ENCODE results near the gene TRIM69. TPM values are rescaled to one million over a fixed set of nuclear protein-coding genes. Genes with fewer than 3 reads are reported as not detected.
"Not testable (repeated sequence)": the region's sequence is repeated elsewhere in the genome, so short reads cannot be mapped to it uniquely, and the experiment has no call there.

TRIM69 gene, protein sequence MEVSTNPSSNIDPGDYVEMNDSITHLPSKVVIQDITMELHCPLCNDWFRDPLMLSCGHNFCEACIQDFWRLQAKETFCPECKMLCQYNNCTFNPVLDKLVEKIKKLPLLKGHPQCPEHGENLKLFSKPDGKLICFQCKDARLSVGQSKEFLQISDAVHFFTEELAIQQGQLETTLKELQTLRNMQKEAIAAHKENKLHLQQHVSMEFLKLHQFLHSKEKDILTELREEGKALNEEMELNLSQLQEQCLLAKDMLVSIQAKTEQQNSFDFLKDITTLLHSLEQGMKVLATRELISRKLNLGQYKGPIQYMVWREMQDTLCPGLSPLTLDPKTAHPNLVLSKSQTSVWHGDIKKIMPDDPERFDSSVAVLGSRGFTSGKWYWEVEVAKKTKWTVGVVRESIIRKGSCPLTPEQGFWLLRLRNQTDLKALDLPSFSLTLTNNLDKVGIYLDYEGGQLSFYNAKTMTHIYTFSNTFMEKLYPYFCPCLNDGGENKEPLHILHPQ
- total RNA-seq (22.0 TPM), polyA plus RNA-seq (40.8 TPM)

DNA sequence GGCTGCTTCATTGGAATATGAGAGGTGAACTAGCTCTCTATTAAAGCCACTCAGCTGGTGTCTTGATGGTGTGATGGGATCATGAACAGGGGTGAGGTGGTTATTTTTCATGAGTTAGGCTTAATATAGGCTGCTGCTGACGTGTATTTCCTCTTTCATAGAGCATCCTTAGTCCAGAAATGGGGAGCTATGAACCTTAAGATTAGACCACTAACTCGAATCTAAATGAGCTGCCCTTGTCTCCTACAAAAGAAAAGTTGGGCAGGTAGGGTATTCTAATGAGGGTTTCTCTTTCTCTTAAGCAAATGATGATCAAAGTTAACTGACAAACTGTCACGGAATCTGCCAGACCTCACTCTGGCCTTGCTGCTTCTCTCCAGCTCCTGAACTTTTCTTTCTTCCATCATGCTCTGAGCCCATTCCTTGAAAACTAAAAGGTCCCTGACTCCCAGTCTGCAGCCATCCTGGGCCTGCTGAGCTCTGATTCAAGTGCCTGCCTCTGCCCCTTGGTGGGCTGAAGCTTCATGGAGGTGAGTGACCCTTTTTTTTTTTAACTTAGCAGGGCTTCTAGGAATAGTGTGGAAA, at the start of gene TRIM69:
Gene TRIM69, plus strand, starts transcription at position 348 of the 585 bp plus-strand sequence. Its CDS starts 177 bp downstream, at position 525.
- DNase-seq (ENCODE audit: extremely low spot score) = no peak
- WGBS = 85% methylated on average over 3 of the region's 3 CpGs
- peaks cover 2% of the 10 kb centered on the region for H3K36me3 ChIP-seq (ENCODE audit: insufficient read depth)
- H3K4me3 ChIP-seq (ENCODE audit: low read depth, low read length) = no peak within 1 kb of the TSS
- peak within 1 kb of the TSS; percentile 52 for H3K27ac ChIP-seq (ENCODE audit: low read depth)
- no peaks in the 10 kb centered on the region for H3K4me1 ChIP-seq (ENCODE audit: insufficient read depth)

- H3K36me3 ChIP-seq (ENCODE audit: insufficient read depth); DNase-seq (ENCODE audit: extremely low spot score); H3K27ac ChIP-seq (ENCODE audit: low read depth); H3K4me1 ChIP-seq (ENCODE audit: insufficient read depth); H3K4me3 ChIP-seq (ENCODE audit: low read depth, low read length): not testable (repeated sequence)
- 85% methylated on average over 2 of the region's 2 CpGs for WGBS
These were observed 47.0 kb upstream of the TRIM69 start for GRCh38 chr15:44689318-44689717.

DNA sequence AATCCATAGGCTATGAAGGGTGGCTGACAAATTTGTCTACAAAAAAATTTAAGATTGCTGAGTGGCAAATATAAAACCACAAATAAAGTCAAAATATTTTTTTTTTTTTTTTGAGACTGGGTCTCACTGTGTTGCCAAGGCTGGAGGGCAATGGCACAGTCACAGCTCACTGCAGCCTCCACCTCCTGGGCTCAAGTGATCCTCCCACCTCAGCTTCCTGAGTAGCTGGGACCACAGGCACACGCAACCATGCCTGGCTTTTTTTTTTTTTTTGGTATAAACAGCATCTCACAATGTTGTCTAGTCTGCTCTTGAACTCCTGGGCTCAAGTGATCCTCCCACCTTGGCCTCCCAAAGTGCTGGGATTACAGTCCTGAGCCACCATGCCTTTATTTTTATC, 46.1 kb upstream of the TRIM69 start:
- WGBS = 52% methylated on average over 1 of the region's 1 CpG
- not testable (repeated sequence) for H3K4me3 ChIP-seq (ENCODE audit: low read depth, low read length)

DNA sequence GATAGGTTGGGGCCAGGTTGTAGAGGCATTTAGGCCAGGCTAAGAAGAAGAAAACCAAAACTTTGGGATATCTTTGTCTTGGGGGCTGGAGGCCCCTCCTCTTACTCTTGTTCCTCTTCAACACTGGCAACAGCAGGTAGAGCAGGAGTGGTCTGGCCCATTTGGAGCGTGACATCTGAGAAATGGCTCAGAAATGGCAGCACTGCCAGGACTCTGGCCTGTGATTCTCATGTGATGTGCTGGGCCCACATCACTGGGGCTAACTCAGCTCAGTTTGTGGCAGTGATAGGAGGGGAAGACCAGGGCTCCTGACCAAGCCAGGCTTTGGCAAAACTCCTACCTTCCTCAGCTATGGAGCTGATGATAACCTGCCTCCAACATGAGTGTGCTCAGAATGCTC, 43.7 kb upstream of the TRIM69 start:
- Histone ChIP-seq H3K27ac (ENCODE audit: low read depth) (no peak overlapping the region), H3K4me1 (ENCODE audit: insufficient read depth) (no peaks in the 10 kb centered on the region), H3K4me3 (ENCODE audit: low read depth, low read length) (no peak overlapping the region), H3K36me3 (ENCODE audit: insufficient read depth) (no peaks in the 10 kb centered on the region)
- 94% methylated on average over 1 of the region's 1 CpG for WGBS
- no peak for DNase-seq (ENCODE audit: extremely low spot score)

More for the DNA sequence above, 46.1 kb upstream of the TRIM69 start:
- not testable (repeated sequence) for H3K4me1 ChIP-seq (ENCODE audit: insufficient read depth); H3K27ac ChIP-seq (ENCODE audit: low read depth); DNase-seq (ENCODE audit: extremely low spot score); H3K36me3 ChIP-seq (ENCODE audit: insufficient read depth)

- 71% methylated on average over 4 of the region's 4 CpGs for WGBS
- no peak overlapping the region for H3K27ac ChIP-seq (ENCODE audit: low read depth)
- H3K36me3 ChIP-seq (ENCODE audit: insufficient read depth) = no peaks in the 10 kb centered on the region
- DNase-seq (ENCODE audit: extremely low spot score) = no peak
- H3K4me1 ChIP-seq (ENCODE audit: insufficient read depth) = no peaks in the 10 kb centered on the region
- H3K4me3 ChIP-seq (ENCODE audit: low read depth, low read length) = no peak overlapping the region
These were observed 41.9 kb upstream of the TRIM69 start for GRCh38 chr15:44694416-44694815.

DNA sequence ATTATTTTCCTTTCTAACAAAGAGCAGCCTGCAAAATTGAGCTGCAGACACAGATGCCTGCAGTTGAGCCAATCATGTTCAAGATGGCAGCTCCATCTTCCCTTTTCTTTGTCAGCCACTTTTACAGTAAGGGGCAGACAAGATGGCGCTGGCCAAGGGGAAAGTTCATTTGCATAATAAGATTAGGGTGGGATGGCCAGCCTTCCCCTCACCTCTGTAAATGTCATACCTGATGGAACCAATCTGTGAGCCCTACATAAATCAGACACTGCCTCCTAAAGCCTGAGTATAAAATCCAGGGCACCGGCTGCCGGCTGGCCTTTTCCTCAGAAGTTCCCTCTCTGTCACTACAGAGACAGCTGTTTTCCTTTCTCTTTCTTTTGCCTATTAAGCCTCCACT, 41.0 kb upstream of the TRIM69 start:
- H3K4me3 ChIP-seq (ENCODE audit: low read depth, low read length) = no peak overlapping the region
- no peaks in the 10 kb centered on the region for H3K4me1 ChIP-seq (ENCODE audit: insufficient read depth)
- DNase-seq (ENCODE audit: extremely low spot score) = no peak
- no peak overlapping the region for H3K27ac ChIP-seq (ENCODE audit: low read depth)
- H3K36me3 ChIP-seq (ENCODE audit: insufficient read depth) = no peaks in the 10 kb centered on the region
- 31% methylated on average over 3 of the region's 3 CpGs for WGBS

GRCh38 chr15:44697014-44697413, 39.3 kb upstream of the TRIM69 start:
- no peaks in the 10 kb centered on the region for H3K4me1 ChIP-seq (ENCODE audit: insufficient read depth)
- no peak overlapping the region for H3K4me3 ChIP-seq (ENCODE audit: low read depth, low read length)
- DNase-seq (ENCODE audit: extremely low spot score) = no peak
- no peak overlapping the region for H3K27ac ChIP-seq (ENCODE audit: low read depth)
- H3K36me3 ChIP-seq (ENCODE audit: insufficient read depth) = no peaks in the 10 kb centered on the region

- H3K4me1 ChIP-seq (ENCODE audit: insufficient read depth) = no peaks in the 10 kb centered on the region
- WGBS = 88% methylated on average over 2 of the region's 2 CpGs
These were observed 37.7 kb upstream of the TRIM69 start for GRCh38 chr15:44698641-44699040.

GRCh38 chr15:44700676-44701075, 35.7 kb upstream of the TRIM69 start:
- not testable (repeated sequence) for H3K27ac ChIP-seq (ENCODE audit: low read depth); H3K36me3 ChIP-seq (ENCODE audit: insufficient read depth); DNase-seq (ENCODE audit: extremely low spot score); H3K4me1 ChIP-seq (ENCODE audit: insufficient read depth); H3K4me3 ChIP-seq (ENCODE audit: low read depth, low read length)

More at GRCh38 chr15:44698641-44699040, 37.7 kb upstream of the TRIM69 start:
- no peaks in the 10 kb centered on the region for H3K36me3 ChIP-seq (ENCODE audit: insufficient read depth)
- H3K4me3 ChIP-seq (ENCODE audit: low read depth, low read length) = no peak overlapping the region
- H3K27ac ChIP-seq (ENCODE audit: low read depth) = no peak overlapping the region
- no peak for DNase-seq (ENCODE audit: extremely low spot score)

GRCh38 chr15:44705986-44706385, 30.3 kb upstream of the TRIM69 start:
- Histone ChIP-seq H3K36me3 (ENCODE audit: insufficient read depth) (no peaks in the 10 kb centered on the region), H3K4me1 (ENCODE audit: insufficient read depth) (no peaks in the 10 kb centered on the region), H3K27ac (ENCODE audit: low read depth) (no peak overlapping the region), H3K4me3 (ENCODE audit: low read depth, low read length) (no peak overlapping the region)
- no peak for DNase-seq (ENCODE audit: extremely low spot score)
- 84% methylated on average over 1 of the region's 1 CpG for WGBS

DNA sequence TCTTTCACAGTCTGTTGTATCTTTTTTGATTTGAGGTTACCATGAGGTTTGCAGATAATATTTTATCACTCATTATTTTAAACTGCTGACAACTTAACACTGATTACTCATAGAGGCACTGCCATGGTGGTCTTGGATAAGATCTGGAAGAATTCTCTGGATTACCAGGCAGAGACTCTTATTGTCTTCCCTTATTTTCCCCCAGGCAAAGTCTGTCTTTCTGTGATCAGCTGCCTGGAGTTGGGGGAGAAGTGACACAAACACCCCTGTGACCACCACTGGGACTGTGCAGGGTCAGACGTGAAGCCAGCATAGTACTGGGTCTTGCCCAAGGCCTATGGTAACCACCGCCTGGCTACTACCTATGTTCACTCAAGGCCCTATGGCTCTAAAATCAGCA, 29.9 kb upstream of the TRIM69 start:
- H3K27ac ChIP-seq (ENCODE audit: low read depth) = no peak overlapping the region
- no peak overlapping the region for H3K4me3 ChIP-seq (ENCODE audit: low read depth, low read length)
- 92% methylated on average over 2 of the region's 2 CpGs for WGBS
- no peaks in the 10 kb centered on the region for H3K4me1 ChIP-seq (ENCODE audit: insufficient read depth)
- DNase-seq (ENCODE audit: extremely low spot score) = no peak
- H3K36me3 ChIP-seq (ENCODE audit: insufficient read depth) = no peaks in the 10 kb centered on the region

DNA sequence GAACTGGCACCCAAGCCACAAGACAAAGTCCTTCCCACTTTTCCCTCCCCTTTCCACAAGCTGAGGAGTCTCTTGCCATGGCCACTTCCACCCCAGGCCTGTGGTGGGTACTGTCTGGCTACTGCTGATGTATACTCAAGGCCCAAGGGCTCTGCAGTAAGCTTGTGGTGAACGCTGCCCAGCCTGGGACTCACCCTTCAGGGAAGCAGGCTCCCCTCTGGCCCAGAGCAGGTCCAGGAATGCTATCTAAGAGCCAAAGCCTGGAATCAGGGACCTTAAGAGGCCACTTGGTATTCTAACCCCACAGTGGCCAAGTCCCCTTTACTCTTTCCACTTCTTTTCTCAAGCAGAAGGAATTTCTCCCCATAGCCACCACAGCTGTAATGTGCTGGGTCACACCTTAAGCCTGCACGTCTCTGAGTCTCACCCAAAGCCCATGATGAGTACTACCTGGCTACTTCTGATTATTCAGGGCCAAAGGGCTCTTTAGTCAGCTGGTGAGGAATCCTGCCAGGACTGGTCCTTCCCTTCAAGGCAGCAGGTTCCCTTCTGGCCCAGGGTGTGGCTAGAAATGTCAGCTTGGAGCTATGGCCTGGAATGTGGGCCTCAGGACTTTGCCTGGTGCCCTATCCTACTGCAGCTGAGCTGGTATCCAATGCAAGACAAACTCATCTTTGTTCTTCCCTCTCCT, 29.2 kb upstream of the TRIM69 start:
- Histone ChIP-seq H3K4me1 (ENCODE audit: insufficient read depth) (no peaks in the 10 kb centered on the region), H3K27ac (ENCODE audit: low read depth) (peak overlapping the region; percentile 48), H3K36me3 (ENCODE audit: insufficient read depth) (no peaks in the 10 kb centered on the region), H3K4me3 (ENCODE audit: low read depth, low read length) (no peak overlapping the region)
- 70% methylated on average over 2 of the region's 2 CpGs for WGBS
- DNase-seq (ENCODE audit: extremely low spot score) = no peak

GRCh38 chr15:44710236-44711095, 25.9 kb upstream of the TRIM69 start:
- Histone ChIP-seq H3K36me3 (ENCODE audit: insufficient read depth) (no peaks in the 10 kb centered on the region), H3K4me3 (ENCODE audit: low read depth, low read length) (peak overlapping the region; percentile 56), H3K4me1 (ENCODE audit: insufficient read depth) (no peaks in the 10 kb centered on the region), H3K27ac (ENCODE audit: low read depth) (peak overlapping the region; percentile 91)
- WGBS = 28% methylated on average over 11 of the region's 11 CpGs
- no peak for DNase-seq (ENCODE audit: extremely low spot score)

All from urinary bladder (tissue), 4 donors.